Adipose tissue (tissue), 3 donors: ENCODE measurements around the gene CHST9. TPM values are rescaled to one million over a fixed set of nuclear protein-coding genes. Genes with fewer than 3 reads are reported as not detected.

Experiments
- H3K27ac ChIP-seq: one replicate; pipeline ENCODE4 v1.5.1; 2013; ENCODE audit warnings: low read depth, low read length
- WGBS, 3 donors: extraction: QIAGEN DNeasy Blood & Tissue Kit; methylation state at CpG; one replicate each; pipeline ENCODE4 v1.1.7; 2013; 5-methylcytosine and 5-hydroxymethylcytosine counted together
- polyA plus RNA-seq, 3 donors: library from polyadenylated mRNA; stranded (reverse); fragments of 200-250 nt; gene quantifications; one replicate each; pipeline ENCODE4 v1.2.3, GENCODE V29; 2013
- donor health status: healthy with polysubstance abuse.
- donor health status: Bipolar disorder and iron deficiency.
- donor health status: healthy.

The CHST9 gene
- polyA plus RNA-seq, 3 donors, result 0.07 to 3.1 TPM; not detected in 1

- 4 to 6% (median 6%) methylated on average over 39 to 40 of the region's 40 CpGs for WGBS, 3 donors
- no peak overlapping the region for H3K27ac ChIP-seq
Observed at GRCh38 chr18:26863122-26863879, 321.8 kb downstream of the CHST9 start.

GRCh38 chr18:26862084-26862483 lies 323.0 kb downstream of the CHST9 start:
- no peak overlapping the region for H3K27ac ChIP-seq
- WGBS, 3 donors, result 90 to 94% (median 94%) methylated on average over 5 of the region's 5 CpGs
